Activated CD8-positive, alpha-beta memory T cell treated with anti-CD3 and anti-CD28 coated beads, Interleukin-2, amount 50 U/mL, for 4 hours (primary cell): ENCODE data around the gene TRIM49B.
"Not testable (repeated sequence)": the region's sequence is repeated elsewhere in the genome, so short reads cannot be mapped to it uniquely, and the experiment has no call there.

Experiments
- DNase-seq: peaks from one replicate; pipeline ENCODE4 v3.0.0-alpha.2; 2020

Gene TRIM49B

GRCh38 chr11:49028523-49028922 lies at the start of gene TRIM49B:
TSS of gene TRIM49B (plus strand) at chr11:49028823. CDS start at chr11:49031600, 2,777 bp downstream.
- DNase-seq, result not testable (repeated sequence)

DNA sequence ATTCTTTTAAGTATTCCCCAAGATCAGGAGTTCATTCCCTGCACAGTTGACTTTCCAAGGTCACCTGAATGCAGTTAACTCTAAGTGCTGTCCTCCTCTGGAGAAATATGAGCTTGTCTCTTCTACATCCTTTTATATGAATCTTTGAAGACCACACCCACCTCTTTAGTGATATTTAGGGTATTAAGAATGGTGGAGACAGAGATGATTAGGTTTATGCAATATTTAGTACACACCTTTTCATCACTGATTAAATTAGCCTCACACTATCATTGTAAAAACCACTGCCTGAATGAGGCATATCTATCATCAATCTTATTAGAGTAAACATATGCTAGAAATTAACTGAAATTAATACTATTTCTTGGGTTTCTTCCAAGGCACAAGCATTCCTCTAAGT lies 44.8 kb upstream of the TRIM49B start, which contains the start of gene TRIM51G:
TSS of gene TRIM51G (minus strand) at position 101 of the 400 bp plus-strand sequence. CDS start 2,190 bp downstream, outside the sequence.
- not testable (repeated sequence) for DNase-seq

DNA sequence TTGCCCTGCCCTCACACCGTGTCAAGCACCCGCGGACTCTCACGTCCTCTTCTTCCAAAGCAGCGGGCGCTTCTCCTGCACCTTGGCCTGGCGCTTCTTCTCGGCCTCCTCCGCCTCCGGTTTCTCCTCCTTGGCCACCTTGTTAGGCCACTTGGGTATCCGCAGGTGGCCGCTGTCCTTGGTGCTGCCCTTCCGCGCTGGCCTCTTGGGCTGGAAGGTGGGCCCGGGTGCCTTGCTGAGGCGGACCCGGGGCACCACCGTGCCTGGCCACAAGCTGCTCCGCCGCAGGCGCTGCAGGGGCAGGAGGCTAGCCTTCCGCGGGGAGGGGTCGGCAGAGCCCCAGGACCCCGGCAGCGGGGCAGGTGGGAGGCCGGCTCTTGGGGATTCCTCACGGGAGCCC lies 19.6 kb downstream of the TRIM49B start:
- DNase-seq, result not testable (repeated sequence)

GRCh38 chr11:49049821-49050220 lies 21.2 kb downstream of the TRIM49B start:
- not testable (repeated sequence) for DNase-seq

DNA sequence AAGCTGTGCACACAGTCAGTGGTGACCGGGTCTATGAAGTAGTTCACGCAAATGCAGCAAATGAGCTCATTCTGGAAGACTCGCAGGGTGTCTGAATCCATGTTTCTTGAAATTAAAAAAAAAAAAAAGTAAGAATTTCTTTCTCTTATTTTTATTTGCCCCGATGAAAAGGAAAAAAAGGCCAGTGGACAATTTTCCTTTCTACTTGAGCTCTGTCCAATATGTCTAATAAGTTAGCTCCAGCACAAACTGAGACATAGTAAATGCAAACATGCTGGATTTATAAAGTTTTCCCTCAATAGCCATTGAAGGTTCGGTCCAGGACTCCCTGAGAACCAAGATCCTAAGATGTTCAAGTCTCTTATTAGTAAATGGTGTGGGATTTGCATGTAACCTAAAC lies 30.4 kb downstream of the TRIM49B start, which contains the start of gene TRIM64C:
TSS of gene TRIM64C (minus strand) at position 101 of the 400 bp plus-strand sequence. CDS start at position 101, 0 bp downstream.
- DNase-seq, result not testable (repeated sequence)

DNA sequence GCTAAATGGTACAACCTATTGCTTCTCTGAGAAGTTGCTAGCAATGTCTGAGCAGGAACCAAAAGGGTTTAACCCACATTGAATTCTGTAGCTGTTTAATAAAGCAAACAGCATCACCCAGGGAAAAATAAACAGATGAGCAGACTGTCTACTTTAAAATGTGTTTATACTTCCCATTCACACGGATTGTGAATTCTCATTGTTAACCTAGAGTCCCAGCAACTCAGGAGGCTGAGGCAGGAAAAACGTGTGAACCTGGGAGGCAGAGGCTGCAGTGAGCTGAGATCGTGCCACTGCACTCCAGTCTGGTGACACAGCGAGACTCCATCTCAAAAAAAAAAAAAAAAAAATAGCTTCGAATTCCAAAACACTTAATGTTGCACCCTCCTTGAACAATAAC lies 41.3 kb downstream of the TRIM49B start:
- not testable (repeated sequence) for DNase-seq
